ENCODE measurements around the gene CACNG1. TPM values are rescaled to one million over a fixed set of nuclear protein-coding genes. Genes with fewer than 3 reads are reported as not detected.
"Not testable (repeated sequence)": the region's sequence is repeated elsewhere in the genome, so short reads cannot be mapped to it uniquely, and the experiment has no call there.

CACNG1 gene
- total RNA-seq, 1 experiment from 2014 or later, result not detected

DNA sequence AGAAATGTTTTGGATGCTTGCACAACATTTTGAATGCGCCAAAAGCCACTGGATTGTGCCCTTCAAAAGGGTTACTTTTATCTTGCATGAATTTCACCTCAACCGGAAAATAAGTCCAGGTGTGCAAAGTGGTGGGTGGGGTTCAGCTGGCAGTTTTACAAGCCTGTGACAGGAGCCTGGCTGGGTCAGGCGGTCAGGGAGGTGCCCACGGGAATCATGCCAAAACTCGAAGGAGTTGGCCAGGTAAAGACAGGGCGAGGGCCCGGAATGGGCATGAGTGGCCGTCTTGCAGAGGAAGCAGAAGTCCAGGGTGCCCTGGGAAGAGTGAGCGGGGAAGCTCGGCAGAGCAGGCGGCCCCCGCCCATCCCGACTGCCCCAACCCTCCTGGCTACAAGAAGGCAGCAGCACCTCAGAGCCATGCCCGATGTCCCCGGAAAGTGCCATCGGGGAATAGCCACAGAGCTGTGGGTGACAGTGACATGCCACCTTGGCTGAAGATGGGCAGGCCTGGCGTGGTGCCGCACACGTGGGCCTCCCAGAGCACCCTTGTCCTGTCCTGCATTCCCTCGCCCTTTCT, 19.1 kb upstream of the CACNG1 start:
- DNase-seq (ENCODE audit: low spot score), result no peak

DNA sequence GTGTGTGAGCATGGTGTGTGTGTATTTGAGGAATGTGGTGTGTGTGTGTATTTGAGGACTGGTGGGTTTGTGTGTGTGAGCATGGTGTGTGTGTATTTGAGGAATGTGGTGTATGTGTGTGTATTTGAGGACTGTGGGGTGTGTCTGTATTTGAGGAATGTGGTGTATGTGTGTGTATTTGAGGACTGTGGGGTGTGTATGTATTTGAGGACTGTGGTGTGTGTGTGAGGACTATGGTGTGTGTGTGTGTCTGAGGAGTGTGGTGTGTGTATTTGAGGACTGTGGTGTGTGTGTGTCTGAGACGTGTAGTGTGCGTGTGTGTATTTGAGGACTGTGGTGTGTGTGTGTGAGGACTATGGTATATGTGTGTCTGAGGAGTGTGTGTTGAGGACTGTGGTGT, 18.0 kb upstream of the CACNG1 start:
- no peak for DNase-seq (ENCODE audit: low spot score)

DNA sequence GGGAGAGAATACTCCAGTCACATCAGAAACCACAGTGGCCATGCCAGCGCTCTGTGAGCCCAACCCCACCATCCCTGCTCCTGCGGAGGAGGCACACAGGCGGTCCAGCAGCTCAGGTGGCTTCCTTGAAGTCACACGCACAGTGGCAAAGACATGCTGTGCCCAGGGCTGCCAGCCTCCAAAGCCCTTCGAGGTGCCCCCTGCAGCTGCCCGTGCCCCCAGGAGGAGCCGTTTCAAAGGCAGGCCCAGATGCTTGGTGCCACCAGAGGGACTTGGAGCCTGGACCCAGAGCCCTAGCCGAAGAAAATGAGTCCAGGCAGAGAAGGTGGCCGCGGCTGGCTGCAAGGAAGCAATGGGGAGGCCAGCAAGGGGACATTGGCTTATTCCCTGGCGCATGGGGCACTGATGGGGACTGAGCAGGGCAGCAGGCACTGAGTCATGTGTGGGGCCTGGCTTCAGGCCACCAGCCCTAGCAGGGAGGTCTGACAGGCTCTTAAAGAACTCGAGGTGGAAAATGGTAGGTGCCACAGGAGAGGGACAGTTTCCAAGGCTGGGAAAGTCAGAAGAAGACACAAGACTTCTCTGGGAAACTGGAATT, 17.2 kb upstream of the CACNG1 start:
- DNase-seq (ENCODE audit: low spot score), result peak; percentile 30

DNA sequence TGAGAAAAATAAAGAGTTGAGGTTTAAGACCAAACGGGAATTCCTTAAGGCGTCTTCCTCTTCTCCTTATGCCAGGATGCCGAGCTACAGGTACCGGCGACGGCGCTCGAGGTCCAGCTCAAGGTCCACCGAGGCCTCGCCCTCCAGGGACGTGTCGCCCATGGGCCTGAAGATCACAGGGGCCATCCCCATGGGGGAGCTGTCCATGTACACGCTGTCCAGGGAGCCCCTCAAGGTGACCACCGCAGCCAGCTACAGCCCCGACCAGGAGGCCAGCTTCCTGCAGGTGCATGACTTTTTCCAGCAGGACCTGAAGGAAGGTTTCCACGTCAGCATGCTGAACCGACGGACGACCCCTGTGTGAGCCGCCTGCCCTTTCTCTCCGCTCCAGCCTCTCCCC, 13.7 kb upstream of the CACNG1 start:
- no peak for DNase-seq (ENCODE audit: low spot score)

DNA sequence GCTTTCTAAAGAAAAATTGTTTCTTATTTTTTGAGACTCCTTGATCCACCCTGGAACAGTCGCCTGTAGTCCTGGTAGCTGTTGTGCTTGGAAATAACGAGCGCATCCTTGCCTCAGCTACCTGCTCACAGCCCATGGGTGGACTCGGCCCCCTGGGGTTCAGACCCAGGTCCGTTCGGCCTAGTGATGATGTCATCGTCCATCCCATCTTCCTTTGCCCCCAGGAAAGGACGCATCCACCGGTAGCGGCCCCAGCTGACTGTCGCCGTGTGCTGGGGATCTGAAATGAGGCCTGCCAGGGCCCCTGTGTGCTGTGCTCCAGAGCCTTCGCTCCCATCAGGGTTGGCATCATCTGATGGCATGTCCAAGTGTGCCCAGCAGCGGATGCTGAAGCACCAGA, 12.0 kb upstream of the CACNG1 start:
- DNase-seq (ENCODE audit: low spot score), result no peak

DNA sequence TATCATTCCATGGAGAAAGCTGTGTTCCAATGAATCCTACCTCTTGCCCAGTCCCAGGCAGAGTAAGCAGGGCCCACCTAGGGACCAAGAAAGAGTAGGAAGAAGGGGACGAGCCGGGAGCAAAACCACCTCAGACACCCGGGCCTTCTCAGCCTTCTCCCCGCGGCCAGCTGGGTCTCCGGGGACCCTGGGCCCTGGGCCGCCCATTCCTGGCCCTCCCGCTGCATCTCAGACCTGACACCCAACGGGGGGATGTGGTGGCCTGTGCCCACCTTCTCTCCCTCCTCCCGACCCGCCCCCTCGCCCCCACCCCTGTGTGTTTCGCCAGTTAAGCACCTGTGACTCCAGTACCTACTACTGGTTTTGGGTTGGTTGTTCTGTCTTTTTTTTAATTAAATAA, 11.4 kb upstream of the CACNG1 start:
- DNase-seq (ENCODE audit: low spot score), result no peak

DNA sequence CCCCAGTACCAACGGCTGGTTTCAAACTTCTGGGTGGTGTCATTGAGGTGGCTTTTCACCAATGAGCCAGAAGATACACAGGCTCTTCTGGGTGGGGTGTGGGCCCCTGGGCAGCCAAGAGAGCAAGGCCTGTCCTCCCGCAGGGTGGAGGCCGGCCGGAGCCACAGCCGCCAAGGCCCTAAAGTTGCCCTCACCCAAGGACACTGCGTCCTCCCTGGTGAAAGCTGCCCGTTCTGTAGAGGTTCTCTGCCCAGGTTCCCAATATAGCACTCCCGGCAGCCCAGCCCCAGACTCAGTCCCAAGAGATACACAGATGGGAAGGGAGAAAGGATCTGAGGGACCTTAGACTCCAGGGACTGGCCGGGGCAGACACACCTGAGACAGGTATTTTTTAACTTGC, 10.7 kb upstream of the CACNG1 start:
- no peak for DNase-seq (ENCODE audit: low spot score)

DNA sequence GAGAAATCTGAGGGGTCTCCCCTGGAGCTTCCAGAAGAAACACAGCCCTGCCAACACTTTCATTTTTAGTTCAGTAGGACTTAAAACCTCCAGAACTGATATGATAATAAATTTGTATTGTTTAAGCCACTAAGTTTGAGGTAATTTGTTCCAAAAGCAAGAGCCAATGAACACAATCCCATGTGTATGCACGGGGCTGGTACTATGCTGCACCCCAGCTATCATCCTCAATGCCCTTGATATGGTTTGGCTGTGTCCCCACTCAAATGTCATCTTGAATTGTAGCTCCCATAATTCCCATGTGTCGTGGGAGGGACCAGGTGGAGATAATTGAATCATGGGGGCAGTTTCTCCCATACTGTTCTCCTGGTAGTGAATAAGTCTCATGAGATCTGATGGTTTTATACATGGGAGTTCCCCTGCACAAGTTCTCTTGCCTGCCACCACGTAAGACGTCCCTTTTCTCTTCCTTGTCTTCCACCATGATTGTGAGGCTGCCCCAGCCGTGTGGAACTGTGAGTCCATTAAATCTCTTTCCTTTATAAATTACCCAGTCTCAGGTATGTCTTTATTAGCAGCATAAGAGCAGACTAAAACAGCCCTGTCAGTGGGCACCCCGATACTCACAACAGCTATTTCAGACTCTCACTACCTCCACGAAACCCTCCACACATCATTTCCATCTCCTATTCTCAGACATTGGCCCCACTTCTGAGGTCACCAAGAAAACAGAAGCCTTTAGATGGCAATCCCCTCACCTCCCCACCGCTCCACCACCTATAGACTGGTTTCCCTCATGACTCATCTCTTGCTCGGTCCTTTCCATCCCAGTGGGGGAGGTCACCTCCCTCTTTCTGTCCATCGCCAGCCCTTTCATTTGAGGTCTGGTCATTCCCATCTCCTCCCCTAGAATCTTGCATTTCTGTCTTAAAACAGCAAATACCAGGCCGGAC, 8.9 kb upstream of the CACNG1 start:
- DNase-seq (ENCODE audit: low spot score), result no peak

DNA sequence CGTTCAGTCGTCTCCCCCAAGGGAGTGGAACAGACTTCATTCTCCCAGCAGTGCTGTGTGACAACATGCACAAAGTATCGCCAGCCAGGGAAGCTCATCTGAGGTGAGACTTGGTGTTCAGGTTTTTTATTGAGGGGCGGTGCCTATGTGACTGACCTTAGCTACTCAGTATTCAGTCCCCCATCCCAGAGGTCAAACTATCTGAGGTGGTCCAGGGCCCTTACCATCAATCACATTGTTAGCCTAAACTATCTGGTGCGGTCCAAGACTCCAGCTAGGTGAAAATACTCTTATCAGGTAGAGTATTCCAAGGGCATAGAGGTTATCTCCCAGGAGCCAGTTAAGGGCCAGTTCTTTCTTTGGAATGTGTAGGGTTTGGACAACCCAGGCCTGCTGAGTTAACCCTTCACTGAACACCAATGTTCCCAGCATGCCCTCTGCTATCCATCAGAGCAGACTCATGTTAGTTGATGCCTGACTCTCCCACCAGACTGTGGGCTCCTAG, 5.4 kb upstream of the CACNG1 start:
- DNase-seq (ENCODE audit: low spot score), result no peak

DNA sequence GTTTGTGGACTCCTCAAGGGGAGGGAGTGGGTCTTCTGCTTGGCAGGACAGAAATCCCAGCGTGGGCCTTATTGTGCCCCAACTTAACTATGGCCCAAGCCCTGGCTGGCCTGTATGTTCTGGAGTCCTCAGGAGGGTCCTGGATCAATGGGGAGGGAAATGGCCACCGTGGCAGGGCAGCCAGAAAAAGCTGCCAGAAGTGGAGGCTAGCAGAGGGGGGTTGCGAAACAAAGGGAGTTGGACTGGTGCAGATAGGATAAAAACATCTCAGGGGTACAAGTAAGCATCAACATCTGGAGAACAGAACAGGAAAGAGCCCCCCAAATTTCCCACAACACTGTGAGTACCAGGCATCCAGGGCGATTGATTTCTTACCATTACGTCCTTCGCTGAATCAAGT, 3.7 kb upstream of the CACNG1 start:
- no peak for DNase-seq (ENCODE audit: low spot score)

DNA sequence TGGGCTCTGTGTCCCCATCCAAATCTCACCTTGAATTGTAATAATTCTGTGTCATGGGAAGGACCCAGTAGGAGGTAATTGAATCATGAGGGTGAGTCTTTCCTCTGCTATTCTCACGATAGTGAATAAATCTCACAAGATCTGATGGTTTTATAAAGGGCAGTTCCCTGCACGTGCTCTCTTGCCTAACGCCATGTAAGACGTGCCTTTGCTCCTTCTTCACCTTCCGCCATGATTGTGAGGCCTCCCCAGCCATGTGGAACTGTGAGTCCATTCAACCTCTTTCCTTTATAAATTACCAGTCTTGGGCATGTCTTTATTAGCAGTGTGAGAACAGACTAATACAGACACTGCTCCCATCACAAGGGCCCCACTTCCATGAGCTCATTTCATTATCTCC, 3.2 kb upstream of the CACNG1 start:
- not testable (repeated sequence) for DNase-seq (ENCODE audit: low spot score)

DNA sequence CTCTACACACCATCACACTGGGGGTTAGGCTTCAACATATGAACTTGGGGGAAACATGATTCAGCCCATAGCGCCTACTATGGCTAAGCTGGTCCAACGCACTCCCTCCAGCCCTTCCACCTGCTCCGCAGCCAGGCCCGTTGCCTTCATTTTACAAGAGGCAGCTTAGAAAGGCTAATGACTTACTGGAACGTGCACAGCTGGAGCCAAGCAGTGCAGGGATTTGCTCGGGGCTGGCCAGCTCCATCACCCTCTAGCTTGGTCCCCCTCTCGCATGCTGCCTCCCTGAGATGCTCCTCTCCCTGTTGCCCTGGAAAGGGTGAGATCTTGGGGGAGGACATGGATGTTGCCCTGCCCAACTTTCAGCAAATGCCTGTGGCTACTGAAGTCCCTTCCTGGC, 2.8 kb upstream of the CACNG1 start:
- no peak for DNase-seq (ENCODE audit: low spot score)

DNA sequence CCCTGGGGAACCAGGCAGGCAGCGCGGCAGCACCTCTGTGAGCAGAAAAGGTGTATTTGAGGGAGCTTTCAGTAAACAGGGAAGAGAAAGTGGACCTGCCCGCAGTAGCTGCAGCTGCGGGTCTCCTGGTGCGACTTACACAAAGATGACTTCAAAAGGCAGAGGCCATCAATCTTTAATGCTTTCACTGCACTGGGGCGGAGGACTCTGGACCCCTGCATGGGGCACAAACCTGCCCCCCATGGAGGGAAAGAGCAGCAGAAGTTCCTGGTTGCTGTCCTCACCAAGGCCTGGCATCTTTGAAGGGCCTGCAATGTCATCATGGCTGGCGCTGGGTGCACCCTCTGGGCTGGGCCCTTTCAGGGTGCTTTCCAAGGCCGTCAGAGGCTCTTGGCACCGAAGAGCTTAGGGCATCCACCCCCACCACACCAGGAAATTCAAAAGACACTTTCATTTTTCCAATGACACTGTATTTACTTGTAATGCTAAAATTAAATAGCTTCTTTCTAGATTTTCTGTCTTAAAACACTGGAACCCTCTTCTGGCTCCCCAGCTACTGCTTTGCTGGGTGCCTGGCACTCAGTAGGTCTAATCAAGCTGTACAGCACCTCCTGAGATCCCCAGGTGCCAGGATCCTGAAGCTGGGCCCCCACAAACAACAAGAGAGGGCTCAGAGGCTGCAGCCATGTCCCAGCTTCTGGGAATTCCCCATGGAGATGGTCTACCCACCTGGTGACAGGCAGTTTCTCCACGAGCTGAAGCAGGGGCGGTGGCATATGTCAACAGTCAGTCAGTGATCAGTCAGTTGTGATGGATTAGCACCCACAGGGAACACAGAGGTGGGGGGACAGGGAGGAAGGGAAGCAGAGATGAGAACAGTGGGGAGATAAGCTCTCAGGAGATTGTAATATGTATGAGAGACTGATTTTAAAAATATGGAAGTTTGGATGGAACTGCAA, 2.1 kb upstream of the CACNG1 start:
- no peak for DNase-seq (ENCODE audit: low spot score)

DNA sequence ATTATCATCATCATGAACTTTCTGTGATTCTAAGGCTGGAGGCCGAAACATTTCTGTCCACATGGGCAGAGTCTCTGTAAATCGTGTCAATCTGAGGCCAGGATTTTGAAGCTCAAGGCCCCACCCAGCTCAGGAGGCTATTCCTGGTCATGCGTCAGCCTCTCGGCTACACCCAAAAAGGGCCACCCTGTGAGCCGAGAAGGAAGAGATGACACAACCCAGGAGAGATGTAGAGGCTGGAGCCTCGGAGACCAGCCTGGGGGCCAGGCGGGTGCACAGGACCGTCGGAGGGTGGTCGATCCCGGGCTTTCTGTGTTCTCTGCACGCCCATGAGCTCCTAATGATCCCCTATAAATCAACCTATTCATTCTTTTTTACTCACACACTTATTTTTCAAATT, 1.1 kb upstream of the CACNG1 start:
- no peak for DNase-seq (ENCODE audit: low spot score)

DNA sequence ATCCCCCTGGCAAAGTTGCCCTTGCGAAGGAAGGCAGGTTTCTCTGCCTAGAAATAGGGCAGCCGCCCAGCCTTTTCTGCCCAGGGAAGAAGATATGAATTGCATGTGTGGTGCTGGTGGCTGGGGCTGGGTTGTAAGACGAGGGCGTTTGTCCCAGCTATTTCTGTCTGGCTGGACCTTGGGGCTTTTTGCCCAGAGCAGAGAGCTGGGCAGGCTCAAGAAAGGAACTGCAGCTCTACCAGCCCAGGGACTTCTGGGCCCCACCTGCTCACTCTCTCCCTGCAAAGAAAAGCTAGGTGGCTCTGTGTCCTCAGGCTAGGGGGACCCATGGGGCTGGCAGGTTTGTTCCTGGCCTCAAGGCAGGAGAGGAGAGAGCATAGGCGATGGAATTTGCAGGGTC, 586 bp downstream of the CACNG1 start:
- no peak for DNase-seq (ENCODE audit: low spot score)

DNA sequence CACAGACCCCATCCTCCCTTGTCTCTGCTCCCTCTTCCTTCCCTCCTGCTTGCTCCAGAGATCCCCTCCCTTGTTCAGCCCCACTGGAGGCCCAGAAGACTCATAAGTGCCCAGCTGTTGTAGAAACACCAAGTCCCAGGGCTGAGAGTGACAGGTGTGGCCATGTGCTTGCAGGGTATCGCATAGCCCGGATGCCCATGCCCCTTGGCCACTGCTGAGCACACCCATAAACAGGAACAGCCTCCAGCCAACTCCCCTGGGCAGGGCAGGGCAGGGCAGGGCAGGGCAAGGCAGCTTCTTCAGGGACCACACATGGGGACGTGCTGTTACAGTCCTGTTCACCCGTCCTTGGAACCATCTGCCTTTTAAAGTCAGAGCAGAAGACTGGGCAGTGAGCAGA, 2.0 kb downstream of the CACNG1 start:
- DNase-seq (ENCODE audit: low spot score), result no peak

DNA sequence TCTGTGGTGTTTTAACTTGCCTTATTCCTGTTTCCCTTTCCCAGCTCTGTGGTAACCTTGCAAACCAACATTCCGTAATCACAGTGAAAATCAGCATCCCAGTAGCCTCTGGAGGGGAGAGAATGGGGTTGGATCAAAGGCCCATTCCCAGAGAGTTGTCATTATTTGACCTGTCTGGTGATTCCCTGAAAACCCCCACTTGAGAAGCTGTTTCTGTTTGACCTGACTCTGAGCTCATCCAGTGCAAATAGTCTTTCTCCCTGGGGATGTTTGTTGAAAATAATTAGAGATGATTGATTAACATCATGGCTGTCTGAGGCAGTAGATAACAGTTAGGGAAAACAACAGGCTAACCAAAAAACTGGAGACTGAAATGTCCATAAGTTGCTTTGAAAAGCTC, 3.0 kb downstream of the CACNG1 start:
- no peak for DNase-seq (ENCODE audit: low spot score)

DNA sequence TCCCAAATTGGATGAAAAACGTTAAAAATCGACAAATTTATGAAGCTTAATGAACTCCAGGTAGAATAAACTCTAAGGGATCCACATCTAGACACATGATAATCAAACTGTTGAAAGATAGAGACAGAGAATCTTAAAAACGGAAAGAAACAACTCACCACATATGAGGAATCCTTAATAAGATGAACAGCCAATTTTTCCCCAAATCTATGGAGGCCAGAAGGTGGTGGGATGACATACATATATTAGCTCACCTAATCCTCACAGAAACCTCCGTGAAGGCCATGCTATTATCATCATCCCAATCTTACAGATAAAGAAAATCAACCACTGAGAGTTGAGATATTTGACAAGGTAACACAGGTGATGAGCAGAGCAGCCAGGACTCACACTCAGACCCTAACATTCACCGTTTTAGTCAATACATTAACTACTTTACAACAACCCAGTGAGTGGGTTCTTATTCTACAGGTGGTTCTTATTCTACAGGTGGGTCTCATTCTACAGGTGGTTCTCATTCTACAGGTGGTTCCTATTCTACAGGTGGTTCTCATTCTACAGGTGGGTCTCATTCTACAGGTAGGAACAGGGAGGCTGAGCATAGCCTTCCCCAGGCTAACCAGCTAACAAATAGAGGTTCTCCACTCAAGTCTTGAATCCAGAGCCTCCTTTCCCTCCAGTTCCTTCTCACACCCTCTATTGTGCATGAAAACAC, 4.8 kb downstream of the CACNG1 start:
- no peak for DNase-seq (ENCODE audit: low spot score)

DNA sequence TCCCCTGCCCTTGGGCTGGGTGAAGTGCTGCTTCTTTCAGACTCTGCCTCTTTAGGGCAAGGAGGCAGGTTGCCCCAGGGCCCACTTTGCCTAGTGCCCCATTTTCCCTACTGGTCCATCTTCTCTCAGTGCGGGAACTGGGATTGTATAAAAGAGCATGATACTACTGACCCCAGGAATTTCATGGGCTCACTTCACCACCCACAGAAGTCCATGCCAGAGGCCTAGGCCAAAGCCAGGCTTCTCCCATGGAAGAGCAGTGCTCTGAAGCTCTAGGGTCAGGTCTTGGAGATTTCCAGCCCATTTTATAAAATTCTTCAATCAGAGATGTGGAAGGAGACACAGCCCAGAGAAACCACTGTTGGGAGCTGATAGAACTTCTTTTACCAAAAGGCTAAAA, 5.7 kb downstream of the CACNG1 start:
- no peak for DNase-seq (ENCODE audit: low spot score)

DNA sequence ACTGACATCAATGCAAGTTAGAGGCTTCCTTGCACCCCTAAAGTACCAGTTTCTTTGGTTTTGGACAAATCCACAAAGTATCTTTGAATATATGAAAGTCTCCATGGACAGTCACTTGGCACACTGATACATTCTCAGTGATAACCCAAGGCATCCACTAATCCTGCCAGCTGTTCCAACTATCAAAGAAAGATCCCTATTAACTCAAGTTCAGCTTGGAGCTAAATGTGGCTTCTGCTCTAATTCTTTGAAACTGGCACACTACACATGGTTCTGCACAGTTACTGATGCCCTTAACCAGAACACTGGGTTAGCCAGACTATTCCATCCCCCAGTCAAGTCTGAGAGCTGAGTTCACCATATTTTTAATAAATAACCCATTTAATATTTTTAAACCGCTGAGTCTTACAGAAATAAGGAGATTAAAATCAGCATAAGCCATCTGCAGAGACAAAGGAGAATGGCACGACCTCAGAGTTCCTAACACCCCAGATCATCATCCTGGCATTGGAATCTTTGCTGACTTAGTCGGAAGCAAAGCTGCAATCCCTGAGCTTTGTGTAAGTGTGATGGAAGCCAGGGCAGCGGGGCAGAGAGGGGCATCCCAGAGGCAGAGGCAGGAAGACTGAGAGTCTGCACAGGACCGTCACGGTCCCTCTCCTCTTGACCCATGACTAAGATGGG, 6.3 kb downstream of the CACNG1 start:
- no peak for DNase-seq (ENCODE audit: low spot score)

DNA sequence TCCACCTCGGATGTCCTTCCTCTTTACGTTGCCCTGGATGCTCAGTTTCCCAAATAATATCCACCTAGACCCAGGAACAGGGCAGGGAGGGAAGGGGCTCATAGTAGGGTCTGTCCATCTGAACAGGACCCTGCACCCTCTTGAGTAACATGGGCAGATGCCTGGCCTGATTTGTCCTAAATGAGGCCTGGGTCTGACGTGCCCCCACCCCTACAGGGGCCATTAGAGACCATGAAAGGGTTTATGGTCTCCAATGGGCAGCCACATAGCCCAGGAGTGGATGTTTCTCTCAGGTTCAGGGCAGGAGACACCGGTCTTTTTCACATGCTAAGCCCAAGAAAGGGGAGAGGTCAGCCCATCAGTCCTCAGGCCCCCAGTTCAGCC, 6.8 kb downstream of the CACNG1 start:
- DNase-seq (ENCODE audit: low spot score), result no peak

Data from H4 (cell line).